ENCODE measurements around the gene HSD17B12.

DNA sequence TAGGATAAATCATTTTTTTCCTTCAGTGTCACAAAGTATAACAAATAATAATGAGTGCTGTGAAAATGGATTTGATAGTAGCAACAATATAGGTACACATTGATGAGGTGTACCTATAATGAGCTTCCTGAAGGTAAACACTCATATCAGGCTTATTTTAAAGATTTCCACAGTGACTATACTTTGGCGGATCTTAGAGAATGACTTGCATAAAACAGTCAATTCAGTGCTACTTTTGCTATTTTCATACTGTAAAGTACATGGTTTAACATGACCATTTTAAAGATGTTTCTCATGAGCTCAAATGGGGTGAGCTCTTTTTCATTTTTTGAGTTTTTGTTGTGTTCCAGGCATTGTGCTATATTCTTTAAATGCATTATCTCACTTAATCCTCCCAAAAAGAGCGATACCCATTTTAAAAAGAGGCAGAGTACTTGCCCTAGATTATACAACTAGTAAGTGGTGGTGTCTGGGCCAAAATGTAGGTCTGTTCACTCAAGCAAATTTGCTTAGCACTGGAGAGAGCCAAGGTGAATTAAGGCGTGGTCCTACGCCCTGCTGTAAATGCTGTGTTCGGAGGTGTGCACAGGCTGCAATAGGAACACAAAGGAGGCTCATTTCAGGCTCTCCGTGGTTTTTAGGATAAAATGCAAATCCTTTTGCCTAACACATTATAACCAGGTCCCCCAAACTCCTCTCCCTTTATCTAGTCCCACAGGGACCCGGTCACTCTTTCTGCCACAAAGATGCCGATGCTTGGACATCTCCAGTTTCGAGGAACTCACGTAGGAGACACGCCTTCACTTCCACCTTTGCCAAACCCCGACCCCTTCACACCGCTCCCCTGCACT lies 199.5 kb downstream of the HSD17B12 start:
- TF ChIP-seq, protein P1, sequence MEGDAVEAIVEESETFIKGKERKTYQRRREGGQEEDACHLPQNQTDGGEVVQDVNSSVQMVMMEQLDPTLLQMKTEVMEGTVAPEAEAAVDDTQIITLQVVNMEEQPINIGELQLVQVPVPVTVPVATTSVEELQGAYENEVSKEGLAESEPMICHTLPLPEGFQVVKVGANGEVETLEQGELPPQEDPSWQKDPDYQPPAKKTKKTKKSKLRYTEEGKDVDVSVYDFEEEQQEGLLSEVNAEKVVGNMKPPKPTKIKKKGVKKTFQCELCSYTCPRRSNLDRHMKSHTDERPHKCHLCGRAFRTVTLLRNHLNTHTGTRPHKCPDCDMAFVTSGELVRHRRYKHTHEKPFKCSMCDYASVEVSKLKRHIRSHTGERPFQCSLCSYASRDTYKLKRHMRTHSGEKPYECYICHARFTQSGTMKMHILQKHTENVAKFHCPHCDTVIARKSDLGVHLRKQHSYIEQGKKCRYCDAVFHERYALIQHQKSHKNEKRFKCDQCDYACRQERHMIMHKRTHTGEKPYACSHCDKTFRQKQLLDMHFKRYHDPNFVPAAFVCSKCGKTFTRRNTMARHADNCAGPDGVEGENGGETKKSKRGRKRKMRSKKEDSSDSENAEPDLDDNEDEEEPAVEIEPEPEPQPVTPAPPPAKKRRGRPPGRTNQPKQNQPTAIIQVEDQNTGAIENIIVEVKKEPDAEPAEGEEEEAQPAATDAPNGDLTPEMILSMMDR (IDR thresholded peaks at IDR 0.05; ENCODE audit: low read length), result no peak
- TF ChIP-seq EZH2phosphoT487 (IDR thresholded peaks at IDR 0.05; ENCODE audit: low read length) (no peak), EZH2 (optimal IDR thresholded peaks at IDR 0.05; ENCODE audit: low read depth, low read length) (no peak)

Data from MM.1S (cell line).